ENCODE measurements around the gene AGBL4. TPM values are rescaled to one million over a fixed set of nuclear protein-coding genes. Genes with fewer than 3 reads are reported as not detected.
A peak's percentile ranks its signal among the peaks of the same experiment; 100 is the strongest.
"Not testable (repeated sequence)": the region's sequence is repeated elsewhere in the genome, so short reads cannot be mapped to it uniquely, and the experiment has no call there.

Gene AGBL4
- total RNA-seq, 3 donors from 2014 or later = 0.46 to 0.57 TPM; not detected in 1

DNA sequence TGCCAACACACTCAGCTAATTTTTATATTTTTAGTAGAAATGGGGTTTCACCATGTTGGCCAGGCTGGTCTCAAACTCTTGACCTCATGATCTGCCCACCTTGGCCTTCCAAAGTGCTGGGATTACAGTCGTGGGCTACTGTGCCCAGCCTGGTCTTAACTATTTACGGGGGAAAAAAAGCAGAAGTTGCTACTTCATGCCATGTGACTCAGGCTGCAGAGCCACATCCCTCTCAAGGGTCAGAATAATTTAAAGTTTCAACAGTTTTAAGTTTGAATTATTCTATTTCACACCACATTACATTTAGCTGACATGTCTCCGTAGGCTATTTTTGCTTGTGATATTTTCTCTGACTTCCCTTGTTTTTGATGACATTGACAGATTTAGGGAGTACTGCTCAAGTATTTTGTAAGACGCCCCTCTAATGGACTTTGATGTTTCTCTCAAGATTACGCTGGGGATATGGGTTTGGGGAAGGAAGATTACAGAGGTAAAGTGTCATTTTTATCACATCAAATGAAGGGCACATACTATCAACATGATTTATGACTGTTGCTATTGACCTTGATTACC is 14.6 kb upstream of the AGBL4 start:
- no peak for DNase-seq
- Histone ChIP-seq H3K4me1 (ENCODE audit: low read depth) (no peaks in the 10 kb centered on the region), H3K9me3 (no peaks in the 10 kb centered on the region), H3K4me3 (no peak overlapping the region), H3K36me3 (ENCODE audit: low read depth) (no peaks in the 10 kb centered on the region)
- no peak for ATAC-seq
- no peak for TF ChIP-seq CTCF (IDR thresholded peaks at IDR 0.05)
- intact Hi-C loops (cut with DNase I, micrococcal nuclease) = no loop called here

DNA sequence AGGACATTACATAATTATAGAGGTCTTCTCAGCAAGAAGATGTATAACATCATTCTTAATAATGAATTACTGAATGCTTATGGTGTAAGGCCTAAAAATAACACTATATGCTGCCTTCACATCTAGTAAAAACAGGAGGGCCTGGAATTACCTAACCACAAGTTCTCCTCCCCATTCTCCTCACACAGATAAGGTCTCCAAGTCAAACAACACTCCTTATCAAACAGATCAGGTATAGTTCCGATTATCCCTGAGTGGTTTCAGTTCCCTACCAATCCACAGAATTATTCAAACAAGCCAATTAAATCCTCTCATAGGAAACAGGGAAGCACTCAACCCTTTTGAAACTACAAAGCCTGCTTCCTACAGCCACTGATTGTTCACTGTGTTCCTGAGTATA is 4.0 kb upstream of the AGBL4 start:
- DNase-seq (no peak), ATAC-seq (peak; percentile 52)
- intact Hi-C loops (cut with DNase I, micrococcal nuclease) = no loop called here
- H3K36me3 ChIP-seq (ENCODE audit: low read depth) = no peaks in the 10 kb centered on the region
- H3K4me3 ChIP-seq = no peak overlapping the region
- H3K9me3 ChIP-seq = no peaks in the 10 kb centered on the region
- no peak for TF ChIP-seq CTCF (IDR thresholded peaks at IDR 0.05)
- H3K4me1 ChIP-seq (ENCODE audit: low read depth) = peaks cover 3% of the 10 kb centered on the region

DNA sequence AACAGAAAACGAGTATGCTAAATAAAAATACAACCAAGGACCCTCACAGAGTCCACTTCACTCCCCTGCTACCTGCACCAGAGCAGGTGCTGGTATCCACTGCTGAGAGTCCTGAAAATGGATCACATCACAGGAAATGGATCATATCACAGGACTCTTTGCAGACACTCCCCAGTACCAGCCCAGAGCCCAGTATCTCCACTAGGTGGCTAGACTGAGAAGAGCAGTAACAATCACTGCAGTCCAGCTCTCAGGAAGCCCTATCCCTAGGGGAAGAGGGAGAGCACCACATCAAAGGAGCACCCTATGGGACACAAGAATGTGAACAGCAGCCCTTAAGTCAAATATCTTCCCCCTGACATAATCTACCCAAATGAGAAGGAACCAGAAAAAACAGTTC is 28.0 kb downstream of the AGBL4 start:
- no peak for TF ChIP-seq CTCF (IDR thresholded peaks at IDR 0.05)
- DNase-seq (peak in 1 of 3 donors; percentile 4), ATAC-seq (no peak)
- no peaks in the 10 kb centered on the region for H3K9me3 ChIP-seq
- H3K4me1 ChIP-seq (ENCODE audit: low read depth) = no peaks in the 10 kb centered on the region
- no peaks in the 10 kb centered on the region for H3K36me3 ChIP-seq (ENCODE audit: low read depth)
- H3K4me3 ChIP-seq = no peak overlapping the region
- intact Hi-C loops (cut with DNase I, micrococcal nuclease) = no loop called here

DNA sequence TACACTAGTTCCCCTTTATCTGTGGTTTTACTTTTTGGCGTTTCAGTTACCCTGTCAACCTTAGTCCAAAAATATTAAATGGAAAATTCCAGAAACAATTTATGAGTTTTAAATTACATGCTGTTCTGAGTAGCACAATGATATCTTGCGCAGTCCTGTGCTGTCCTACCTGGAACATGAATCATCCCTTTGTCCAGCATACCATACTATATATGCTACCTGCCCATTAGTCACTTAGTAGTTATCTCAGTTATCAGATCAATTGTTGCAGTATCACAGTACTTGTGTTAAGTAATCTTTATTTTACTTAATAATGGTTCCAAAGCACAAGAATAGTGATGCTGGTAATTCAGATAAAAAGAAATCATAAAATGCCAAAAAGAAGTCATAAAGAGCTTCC is 52.7 kb downstream of the AGBL4 start:
- ATAC-seq (no peak), DNase-seq (no peak)
- Histone ChIP-seq H3K36me3 (ENCODE audit: low read depth) (no peaks in the 10 kb centered on the region), H3K9me3 (no peaks in the 10 kb centered on the region), H3K4me1 (ENCODE audit: low read depth) (no peaks in the 10 kb centered on the region), H3K4me3 (no peak overlapping the region)
- intact Hi-C loops (cut with DNase I, micrococcal nuclease) = no loop called here
- no peak for TF ChIP-seq CTCF (IDR thresholded peaks at IDR 0.05)

DNA sequence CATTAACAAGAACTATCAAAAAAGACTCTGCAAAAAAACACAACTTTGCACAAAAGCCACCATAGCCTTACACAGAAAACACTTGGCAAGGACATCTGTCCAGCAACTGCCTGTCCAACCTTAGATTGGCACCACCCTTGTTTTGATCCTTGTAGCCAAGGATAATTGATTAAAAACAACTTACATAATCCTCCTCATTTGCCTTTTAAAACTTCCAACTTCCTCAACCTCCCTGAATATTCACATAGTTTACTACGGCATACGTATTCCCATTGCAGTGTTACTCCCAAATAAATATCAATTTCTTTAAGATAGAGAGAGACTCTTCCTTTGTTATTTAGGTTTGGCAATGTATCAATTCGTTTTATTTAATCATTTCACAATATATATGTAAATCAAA is 72.4 kb downstream of the AGBL4 start:
- H3K9me3 ChIP-seq = no peaks in the 10 kb centered on the region
- H3K4me3 ChIP-seq = no peak overlapping the region
- no peak for TF ChIP-seq CTCF (IDR thresholded peaks at IDR 0.05)
- no peak for ATAC-seq
- DNase-seq = no peak
- no peaks in the 10 kb centered on the region for H3K36me3 ChIP-seq (ENCODE audit: low read depth)
- intact Hi-C loops (cut with DNase I, micrococcal nuclease) = no loop called here
- no peaks in the 10 kb centered on the region for H3K4me1 ChIP-seq (ENCODE audit: low read depth)

DNA sequence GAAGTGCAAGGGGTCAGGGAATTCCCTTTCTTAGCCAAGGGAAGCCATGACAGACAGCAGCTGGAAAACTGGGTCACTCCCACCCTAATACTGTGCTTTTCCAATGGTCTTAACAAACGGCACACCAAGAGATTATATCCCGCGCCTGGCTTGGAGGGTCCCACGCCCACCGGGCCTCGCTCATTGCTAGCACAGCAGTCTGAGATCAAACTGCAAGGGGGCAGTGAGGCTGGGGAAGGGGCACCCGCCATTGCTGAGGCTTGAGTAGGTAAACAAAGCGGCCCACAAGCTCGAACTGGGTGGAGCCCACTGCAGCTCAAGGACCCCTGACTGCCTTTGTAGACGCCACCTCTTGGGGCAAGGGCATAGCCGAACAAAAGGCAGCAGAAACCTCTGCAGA is 108.5 kb downstream of the AGBL4 start:
- H3K4me3 ChIP-seq, ATAC-seq: not testable (repeated sequence)
- H3K9me3 ChIP-seq = peaks cover 12% of the 10 kb centered on the region

More for the DNA sequence above, 108.5 kb downstream of the AGBL4 start:
- intact Hi-C loops (cut with DNase I, micrococcal nuclease); H3K36me3 ChIP-seq (ENCODE audit: low read depth); DNase-seq; H3K4me1 ChIP-seq (ENCODE audit: low read depth): not testable (repeated sequence)
